BJ (cell line): ENCODE results near the gene SLC66A2. TPM values are rescaled to one million over a fixed set of nuclear protein-coding genes. Genes with fewer than 3 reads are reported as not detected.
"Not testable (repeated sequence)": the region's sequence is repeated elsewhere in the genome, so short reads cannot be mapped to it uniquely, and the experiment has no call there.

Experiments used
- CTCF ChIA-PET: fragments of 350-600 bp; formaldehyde crosslinking; extraction: SDS; loops from one replicate; lab custom pipeline; 2021; ENCODE audit warnings: antibody characterized with exemption, inconsistent platforms; lab: Yijun Ruan, JAX
- POLR2A ChIA-PET: fragments of 300-600 bp; sonication (Branson Sonifier 250); formaldehyde crosslinking; extraction: SDS; loops from one replicate; lab custom pipeline; 2021; ENCODE audit warnings: antibody characterized with exemption; lab: Charles Lee
- DNase-seq: peaks from one replicate; pipeline ENCODE4 v3.0.0-alpha.2; 2011; ENCODE audit warnings: low read depth
- H3K27me3 ChIP-seq: 2 replicates; pipeline ENCODE4 v1.6.0; 2011; ENCODE audit warnings: low read length; ENCODE audit not compliant: control insufficient read depth, insufficient read depth
- H3K36me3 ChIP-seq: 2 replicates; pipeline ENCODE4 v1.5.1; 2011; ENCODE audit warnings: low read length; ENCODE audit not compliant: control insufficient read depth, insufficient read depth
- H3K4me3 ChIP-seq: 2 replicates; pipeline ENCODE4 v1.5.1; 2011; ENCODE audit warnings: low read depth, mild to moderate bottlenecking, control low read depth, low read length
- polyA plus RNA-seq: library from polyadenylated mRNA; depleted of rRNA; stranded (reverse); fragments of >200 nt; gene quantifications from 2 replicates; pipeline ENCODE4 v1.2.3, GENCODE V29; 2011
- TF ChIP-seq, protein P1 (sequence below): IDR thresholded peaks from 2 replicates; pipeline ENCODE4 v1.5.1; 2011; ENCODE audit warnings: low read depth, mild to moderate bottlenecking, control low read depth, inconsistent platforms, low read length, moderate library complexity; ENCODE audit not compliant: insufficient read depth

Gene SLC66A2
- polyA plus RNA-seq, 1 experiment: 26.4 TPM

GRCh38 chr18:79961527-79962291 lies 10.3 kb upstream of the SLC66A2 start:
- H3K27me3 ChIP-seq: no peaks in the 10 kb centered on the region
- H3K36me3 ChIP-seq: no peaks in the 10 kb centered on the region
- TF ChIP-seq, protein P1, sequence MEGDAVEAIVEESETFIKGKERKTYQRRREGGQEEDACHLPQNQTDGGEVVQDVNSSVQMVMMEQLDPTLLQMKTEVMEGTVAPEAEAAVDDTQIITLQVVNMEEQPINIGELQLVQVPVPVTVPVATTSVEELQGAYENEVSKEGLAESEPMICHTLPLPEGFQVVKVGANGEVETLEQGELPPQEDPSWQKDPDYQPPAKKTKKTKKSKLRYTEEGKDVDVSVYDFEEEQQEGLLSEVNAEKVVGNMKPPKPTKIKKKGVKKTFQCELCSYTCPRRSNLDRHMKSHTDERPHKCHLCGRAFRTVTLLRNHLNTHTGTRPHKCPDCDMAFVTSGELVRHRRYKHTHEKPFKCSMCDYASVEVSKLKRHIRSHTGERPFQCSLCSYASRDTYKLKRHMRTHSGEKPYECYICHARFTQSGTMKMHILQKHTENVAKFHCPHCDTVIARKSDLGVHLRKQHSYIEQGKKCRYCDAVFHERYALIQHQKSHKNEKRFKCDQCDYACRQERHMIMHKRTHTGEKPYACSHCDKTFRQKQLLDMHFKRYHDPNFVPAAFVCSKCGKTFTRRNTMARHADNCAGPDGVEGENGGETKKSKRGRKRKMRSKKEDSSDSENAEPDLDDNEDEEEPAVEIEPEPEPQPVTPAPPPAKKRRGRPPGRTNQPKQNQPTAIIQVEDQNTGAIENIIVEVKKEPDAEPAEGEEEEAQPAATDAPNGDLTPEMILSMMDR: no peak
- no peak for DNase-seq
- no peak overlapping the region for H3K4me3 ChIP-seq
- ChIA-PET CTCF (interaction anchor here (0.6 to 1.0 kb wide), 2 partner anchors 15 to 26 kb away, joined by 3 to 5 read pairs; no protein-coding TSS in a partner anchor), POLR2A (no interaction called here)

- TF ChIP-seq, protein P1: no peak
- Histone ChIP-seq H3K36me3 (no peaks in the 10 kb centered on the region), H3K27me3 (no peaks in the 10 kb centered on the region), H3K4me3 (no peak overlapping the region)
- no peak for DNase-seq
- ChIA-PET CTCF (interaction anchor here (1.0 kb wide), 1 partner anchor 14 kb away, joined by 5 read pairs; no protein-coding TSS in a partner anchor), POLR2A (no interaction called here)
Observed at GRCh38 chr18:79960921-79961526, 9.6 kb upstream of the SLC66A2 start.

- CTCF ChIA-PET, H3K4me3 ChIP-seq, H3K36me3 ChIP-seq, DNase-seq, H3K27me3 ChIP-seq: not testable (repeated sequence)
- POLR2A ChIA-PET: interaction anchor here (0.7 kb wide), 2 partner anchors 12 to 25 kb away, joined by 3 read pairs; no protein-coding TSS in a partner anchor
Observed at GRCh38 chr18:79960161-79960801, 8.8 kb upstream of the SLC66A2 start.

DNA sequence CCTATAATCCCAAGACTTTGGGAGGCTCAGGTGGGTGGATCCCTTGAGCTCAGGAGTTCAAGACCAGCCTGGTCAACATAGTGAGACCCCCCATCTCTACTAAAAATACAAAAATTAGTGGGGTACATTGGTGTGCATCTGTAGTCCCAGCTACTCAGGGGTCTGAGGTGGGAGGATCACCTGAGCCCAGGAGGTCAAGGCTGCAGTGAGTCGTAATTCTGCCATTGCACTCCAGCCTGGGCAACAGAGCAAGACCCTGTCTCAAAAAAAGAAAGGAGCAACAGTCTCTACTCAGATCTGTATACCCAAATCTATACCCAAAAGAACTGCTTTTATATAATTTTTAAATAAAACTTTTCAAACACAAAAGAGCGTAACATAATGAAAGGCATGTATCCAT lies 7.5 kb upstream of the SLC66A2 start:
- POLR2A ChIA-PET: no interaction called here
- DNase-seq: no peak
- no peaks in the 10 kb centered on the region for H3K27me3 ChIP-seq
- CTCF ChIA-PET: no interaction called here
- TF ChIP-seq, protein P1: no peak
- H3K36me3 ChIP-seq: no peaks in the 10 kb centered on the region
- H3K4me3 ChIP-seq: no peak overlapping the region

DNA sequence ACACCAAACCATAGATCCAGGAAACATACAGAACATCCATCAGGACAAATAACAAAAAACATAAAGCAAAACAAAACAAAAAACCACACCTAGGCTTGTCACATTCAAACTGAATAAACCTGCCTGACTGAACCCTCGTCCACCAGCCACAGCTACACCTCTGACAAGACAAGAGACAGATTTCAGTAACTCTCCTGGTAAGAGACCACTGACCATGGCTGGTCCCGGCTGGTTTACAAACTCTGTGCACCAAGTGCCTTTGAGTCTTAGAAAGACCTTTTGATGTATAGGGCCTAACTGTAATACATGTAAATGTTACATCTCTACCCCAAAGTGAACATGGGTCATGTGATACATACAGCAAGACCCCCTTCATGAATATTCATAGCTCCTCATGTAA lies 4.8 kb upstream of the SLC66A2 start:
- CTCF ChIA-PET: no interaction called here
- TF ChIP-seq, protein P1: no peak
- Histone ChIP-seq H3K4me3 (no peak overlapping the region), H3K27me3 (no peaks in the 10 kb centered on the region), H3K36me3 (no peaks in the 10 kb centered on the region; the same call in 1 of the 2 replicates)
- no peak for DNase-seq
- POLR2A ChIA-PET: no interaction called here
